DND-41 (cell line): Measurements from ENCODE around the gene PREX1.
A peak's percentile ranks its signal among the peaks of the same experiment; 100 is the strongest.
"Not testable (repeated sequence)": the region's sequence is repeated elsewhere in the genome, so short reads cannot be mapped to it uniquely, and the experiment has no call there.

Source experiments
- ATAC-seq: fragments of 200-7000 bp; cut with Tn5 transposase; 3 replicates; pipeline ENCODE4 v1.9.1; 2021; ENCODE audit warnings: low read depth; ENCODE audit not compliant: insufficient read depth
- DNase-seq: peaks from one replicate; pipeline ENCODE4 v3.0.0-alpha.2; 2020
- H2AFZ ChIP-seq: 2 replicates; pipeline ENCODE4 v1.6.0; 2012; ENCODE audit warnings: low read depth, low read length
- H3K27ac ChIP-seq: 2 replicates; pipeline ENCODE4 v1.5.1; 2012; ENCODE audit warnings: low read length, inconsistent platforms
- H3K27me3 ChIP-seq: fragments of 200-600 bp; sonication (generic); 2 replicates; pipeline ENCODE4 v1.6.0; 2012; ENCODE audit warnings: low read length, mild to moderate bottlenecking, inconsistent platforms; ENCODE audit not compliant: insufficient read depth, poor library complexity
- H3K36me3 ChIP-seq: 2 replicates; pipeline ENCODE4 v1.5.1; 2012; ENCODE audit warnings: low read length, inconsistent platforms; ENCODE audit not compliant: insufficient read depth
- H3K4me1 ChIP-seq: 2 replicates; pipeline ENCODE4 v1.5.1; 2012; ENCODE audit warnings: mild to moderate bottlenecking, low read length; ENCODE audit not compliant: insufficient read depth
- H3K4me2 ChIP-seq: 2 replicates; pipeline ENCODE4 v1.6.0; 2012; ENCODE audit warnings: mild to moderate bottlenecking, moderate library complexity, low read length, inconsistent platforms; ENCODE audit not compliant: insufficient read depth
- H3K4me3 ChIP-seq, 2 experiments: fragments of 200-600 bp in 1 of 2; shearing (Covaris generic) in 1 of 2; 2 replicates each; pipeline ENCODE4 v1.5.1; 2012 to 2016; ENCODE audit warnings: inconsistent platforms in 2 of 2, low read length in 2 of 2, mild to moderate bottlenecking in 2 of 2, low read depth in 1 of 2, moderate library complexity in 1 of 2
- H3K79me2 ChIP-seq: 2 replicates; pipeline ENCODE4 v1.6.0; 2012; ENCODE audit warnings: low read length, inconsistent platforms; ENCODE audit not compliant: insufficient read depth
- H3K9ac ChIP-seq: 2 replicates; pipeline ENCODE4 v1.6.0; 2012; ENCODE audit warnings: low read depth, mild to moderate bottlenecking, inconsistent platforms, low read length, moderate library complexity
- H3K9me3 ChIP-seq: 2 replicates; pipeline ENCODE4 v1.5.1; 2012; ENCODE audit warnings: low read length, moderate library complexity, mild to moderate bottlenecking, inconsistent platforms; ENCODE audit not compliant: insufficient read depth, severe bottlenecking
- H4K20me1 ChIP-seq: 2 replicates; pipeline ENCODE4 v1.6.0; 2012; ENCODE audit warnings: low read length; ENCODE audit not compliant: insufficient read depth
- EZH2 ChIP-seq: IDR thresholded peaks from 3 replicates; pipeline ENCODE4 v1.6.1; 2012; ENCODE audit warnings: borderline replicate concordance, low read depth, mild to moderate bottlenecking, moderate library complexity, low read length, inconsistent platforms; ENCODE audit not compliant: severe bottlenecking
- TF ChIP-seq, protein P1 (sequence below): IDR thresholded peaks from 2 replicates; pipeline ENCODE4 v1.5.1; 2012; ENCODE audit warnings: borderline replicate concordance, low read length, moderate library complexity, mild to moderate bottlenecking; ENCODE audit not compliant: poor library complexity, severe bottlenecking; ENCODE audit errors: extremely low read depth

Gene PREX1

DNA sequence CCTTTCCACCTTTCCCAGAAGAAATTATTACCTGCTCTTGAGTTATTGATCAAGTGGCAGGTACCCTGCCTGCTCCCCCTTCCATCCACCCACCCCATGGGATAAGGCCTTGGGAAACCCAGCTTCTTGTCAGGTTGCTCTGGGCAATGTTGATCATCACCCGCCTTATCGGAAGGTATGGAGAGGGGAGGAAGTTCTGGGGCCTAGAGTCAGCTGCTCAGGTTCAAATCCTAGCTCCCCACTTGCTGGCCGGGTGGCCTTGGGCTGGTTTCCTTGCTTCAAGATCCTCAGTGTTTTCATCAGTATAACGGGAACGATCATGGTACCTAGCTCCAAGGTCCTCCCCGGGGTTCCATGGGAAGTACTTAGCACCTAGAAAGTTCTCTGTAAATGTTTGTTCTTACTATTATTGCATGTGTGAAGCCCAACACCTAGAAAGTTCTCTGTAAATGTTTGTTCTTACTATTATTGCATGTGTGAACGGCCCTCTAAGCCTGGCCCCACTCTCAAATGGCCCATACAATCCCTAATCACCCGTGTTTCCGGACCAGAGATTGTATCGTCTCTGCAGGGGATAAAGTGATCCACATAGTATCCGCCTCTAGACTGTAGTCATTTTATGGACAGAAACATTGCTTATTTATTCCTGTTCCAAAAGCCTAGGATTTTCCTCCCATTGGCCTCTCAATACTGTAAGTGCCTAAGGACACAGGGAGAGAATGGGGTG lies 1.1 kb upstream of the PREX1 start:
- Histone ChIP-seq H3K27me3 (peaks cover 16% of the 10 kb centered on the region), H3K9ac (no peak overlapping the region), H2AFZ (no peak overlapping the region), H3K4me3 (no peak overlapping the region), H3K4me2 (no peak overlapping the region), H3K36me3 (no peaks in the 10 kb centered on the region), H4K20me1 (no peaks in the 10 kb centered on the region), H3K4me1 (peaks cover 7% of the 10 kb centered on the region), H3K27ac (no peak overlapping the region), H3K79me2 (no peaks in the 10 kb centered on the region), H3K9me3 (no peaks in the 10 kb centered on the region)
- TF ChIP-seq EZH2, result no peak
- ATAC-seq (no peak), DNase-seq (no peak)

DNA sequence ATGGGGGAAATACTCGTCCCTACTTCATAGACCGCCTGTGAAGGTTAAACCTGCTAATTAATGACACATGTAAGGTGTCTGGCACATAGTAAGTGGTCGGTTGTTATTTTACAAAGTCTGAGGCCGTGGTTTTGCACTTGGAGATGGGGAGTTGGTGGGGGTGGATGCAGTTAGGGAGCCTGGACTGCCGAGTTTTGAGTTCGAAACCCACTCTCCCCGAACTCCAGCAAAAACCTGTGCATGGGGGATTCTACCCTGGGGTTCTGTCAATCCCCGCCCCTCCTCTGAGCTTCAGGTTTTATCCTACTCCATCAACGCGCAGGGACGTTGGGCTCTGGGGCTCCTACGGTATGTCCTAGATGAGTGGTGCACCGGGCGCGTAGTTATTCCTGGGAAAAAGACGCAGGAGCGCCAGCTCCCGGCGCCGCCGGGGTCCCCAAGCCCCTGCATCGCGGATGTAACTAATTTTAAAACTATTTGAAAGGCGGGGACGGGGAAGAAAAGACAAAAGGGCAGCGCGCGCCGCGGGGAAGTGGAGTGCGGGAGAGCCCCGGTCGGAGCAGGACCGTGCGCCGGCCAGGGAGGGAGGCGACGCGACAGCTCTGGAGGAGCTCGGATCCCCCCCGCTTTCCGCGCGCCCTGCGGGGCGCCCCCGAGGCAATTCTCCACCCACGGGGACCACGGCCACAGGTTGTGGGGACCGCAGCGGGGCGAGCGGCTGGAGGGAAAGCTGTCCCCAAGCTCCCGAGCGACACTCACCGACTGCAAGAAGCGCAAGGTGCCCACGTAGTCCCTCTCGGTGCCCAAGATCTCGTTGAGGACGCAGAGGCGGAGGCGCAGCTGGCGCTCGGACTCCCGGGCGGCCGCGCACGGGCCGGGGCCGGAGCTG lies 672 bp downstream of the PREX1 start:
- Histone ChIP-seq H3K9ac (peak overlapping the region; percentile 26; the same call in 1 of the 2 replicates), H3K27me3 (peaks cover 16% of the 10 kb centered on the region), H4K20me1 (no peaks in the 10 kb centered on the region), H2AFZ (no peak overlapping the region), H3K4me3 (peak overlapping the region in 1 of 2 experiments; percentile 50; a peak in 2 of 4 replicates), H3K9me3 (no peaks in the 10 kb centered on the region), H3K4me1 (peaks cover 12% of the 10 kb centered on the region), H3K4me2 (peak overlapping the region; percentile 53), H3K79me2 (no peaks in the 10 kb centered on the region), H3K27ac (no peak overlapping the region), H3K36me3 (no peaks in the 10 kb centered on the region)
- ATAC-seq, result peak; percentile 15; the same call in 1 of the 3 replicates
- peak; percentile 20 for DNase-seq
- no peak for TF ChIP-seq EZH2
- TF ChIP-seq, protein P1, sequence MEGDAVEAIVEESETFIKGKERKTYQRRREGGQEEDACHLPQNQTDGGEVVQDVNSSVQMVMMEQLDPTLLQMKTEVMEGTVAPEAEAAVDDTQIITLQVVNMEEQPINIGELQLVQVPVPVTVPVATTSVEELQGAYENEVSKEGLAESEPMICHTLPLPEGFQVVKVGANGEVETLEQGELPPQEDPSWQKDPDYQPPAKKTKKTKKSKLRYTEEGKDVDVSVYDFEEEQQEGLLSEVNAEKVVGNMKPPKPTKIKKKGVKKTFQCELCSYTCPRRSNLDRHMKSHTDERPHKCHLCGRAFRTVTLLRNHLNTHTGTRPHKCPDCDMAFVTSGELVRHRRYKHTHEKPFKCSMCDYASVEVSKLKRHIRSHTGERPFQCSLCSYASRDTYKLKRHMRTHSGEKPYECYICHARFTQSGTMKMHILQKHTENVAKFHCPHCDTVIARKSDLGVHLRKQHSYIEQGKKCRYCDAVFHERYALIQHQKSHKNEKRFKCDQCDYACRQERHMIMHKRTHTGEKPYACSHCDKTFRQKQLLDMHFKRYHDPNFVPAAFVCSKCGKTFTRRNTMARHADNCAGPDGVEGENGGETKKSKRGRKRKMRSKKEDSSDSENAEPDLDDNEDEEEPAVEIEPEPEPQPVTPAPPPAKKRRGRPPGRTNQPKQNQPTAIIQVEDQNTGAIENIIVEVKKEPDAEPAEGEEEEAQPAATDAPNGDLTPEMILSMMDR, result no peak

DNA sequence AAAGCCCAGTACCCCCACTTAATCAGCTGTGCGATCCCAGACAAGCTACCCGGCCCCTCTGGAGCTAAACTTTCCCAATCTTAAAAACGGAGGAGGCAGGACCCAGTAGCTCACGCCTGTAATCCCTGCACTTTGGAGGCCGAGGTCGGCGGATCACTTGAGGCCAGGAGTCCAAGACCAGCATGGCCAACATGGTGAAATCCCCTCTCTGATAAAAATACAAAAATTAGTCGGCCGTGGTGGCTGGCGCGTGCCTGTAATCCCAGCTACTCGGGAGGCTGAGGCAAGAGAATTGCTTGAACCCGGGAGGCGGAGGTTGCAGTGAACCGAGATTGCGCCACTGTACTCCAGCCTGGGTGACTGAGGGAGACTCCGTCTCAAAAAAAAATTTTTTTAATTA lies 1.3 kb downstream of the PREX1 start:
- not testable (repeated sequence) for H3K36me3 ChIP-seq, H3K79me2 ChIP-seq, H3K4me2 ChIP-seq, H3K4me3 ChIP-seq, ATAC-seq, H3K9me3 ChIP-seq, H3K27ac ChIP-seq, H4K20me1 ChIP-seq, DNase-seq, H2AFZ ChIP-seq, H3K9ac ChIP-seq
- peaks cover 12% of the 10 kb centered on the region for H3K4me1 ChIP-seq
- peaks cover 16% of the 10 kb centered on the region for H3K27me3 ChIP-seq

DNA sequence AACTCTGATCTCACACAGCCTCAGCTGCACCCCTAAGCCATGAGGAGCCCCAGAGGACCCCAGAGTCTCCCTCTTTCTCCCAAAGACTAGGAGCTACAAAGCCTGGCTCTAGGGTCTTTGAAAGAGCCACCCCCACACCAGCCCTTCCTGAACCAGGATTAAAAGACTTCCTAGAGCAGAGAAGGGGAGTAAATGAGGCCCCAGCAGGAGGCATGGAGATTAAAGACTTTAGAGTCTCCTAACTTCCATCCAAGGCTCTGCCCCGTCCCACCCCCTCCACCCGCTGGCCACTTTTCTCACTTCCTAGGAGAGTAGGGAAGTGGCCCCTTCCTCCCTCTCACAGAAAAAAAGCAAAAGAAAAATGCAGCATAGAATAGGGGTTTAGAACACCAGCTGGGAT lies 1.7 kb downstream of the PREX1 start:
- Histone ChIP-seq H3K4me1 (peaks cover 12% of the 10 kb centered on the region), H3K9ac (no peak overlapping the region), H3K79me2 (no peaks in the 10 kb centered on the region), H3K9me3 (no peaks in the 10 kb centered on the region), H4K20me1 (no peaks in the 10 kb centered on the region), H3K4me3 (no peak overlapping the region), H3K27me3 (peaks cover 16% of the 10 kb centered on the region), H3K4me2 (no peak overlapping the region), H3K36me3 (no peaks in the 10 kb centered on the region), H3K27ac (no peak overlapping the region), H2AFZ (no peak overlapping the region)
- no peak for ATAC-seq
- no peak for DNase-seq
- TF ChIP-seq, protein P1, result no peak
- TF ChIP-seq EZH2, result no peak
